H1 (cell line): ENCODE data around the gene ADPRS.

Source experiments
- CBX8 ChIP-seq: fragments of 300-800, 300-1000 bp; sonication (generic); IDR thresholded peaks from 2 replicates; pipeline ENCODE4 v1.7.1; 2016; ENCODE audit warnings: low read depth, low read length, borderline replicate concordance
- CEBPB ChIP-seq: IDR thresholded peaks from 2 replicates; pipeline ENCODE4 v1.6.1; 2012; ENCODE audit warnings: low read depth, low read length
- EGR1 ChIP-seq: IDR thresholded peaks from 2 replicates; pipeline ENCODE4 v1.6.1; 2011; ENCODE audit warnings: low read depth, low read length, borderline replicate concordance
- KDM5A ChIP-seq: fragments of 200-600 bp; IDR thresholded peaks from 2 replicates; pipeline ENCODE4 v1.7.1; 2012; ENCODE audit warnings: mild to moderate bottlenecking, low read length, inconsistent platforms, mixed read lengths
- NRF1 ChIP-seq: IDR thresholded peaks from 2 replicates; pipeline ENCODE4 v1.6.1; 2011; ENCODE audit warnings: mild to moderate bottlenecking, low read depth, low read length, improper control_type of control experiment
- POLR2A ChIP-seq, 2 experiments: IDR thresholded peaks; 1 replicate in 1 of 2; 2 replicates in 1 of 2; pipeline ENCODE4 v1.6.1; 2011; ENCODE audit warnings: low read depth in 2 of 2, low read length in 2 of 2, mild to moderate bottlenecking in 2 of 2; ENCODE audit errors: control extremely low read depth in 1 of 2
- RAD21 ChIP-seq, 2 experiments: IDR thresholded peaks in 1 of 2; conservative IDR thresholded peaks in 1 of 2; 2 replicates each; pipeline ENCODE4 v1.6.1; 2011; ENCODE audit warnings: low read depth in 2 of 2, low read length in 2 of 2, improper control_type of control experiment in 1 of 2, inconsistent platforms in 1 of 2, mild to moderate bottlenecking in 1 of 2, moderate library complexity in 1 of 2
- TAF1 ChIP-seq: IDR thresholded peaks from 2 replicates; pipeline ENCODE4 v1.6.1; 2011; ENCODE audit warnings: mild to moderate bottlenecking, low read depth, low read length
- TCF12 ChIP-seq: IDR thresholded peaks from 2 replicates; pipeline ENCODE4 v1.6.1; 2011; ENCODE audit warnings: low read depth, mild to moderate bottlenecking, low read length
- TF ChIP-seq, protein P1 (sequence below), 3 experiments: IDR thresholded peaks; 1 replicate in 2 of 3; 2 replicates in 1 of 3; pipeline versions ENCODE4 v1.5.1 to v1.6.1; 2011; ENCODE audit warnings: low read length in 3 of 3, mild to moderate bottlenecking in 3 of 3, inconsistent platforms in 2 of 3, low read depth in 1 of 3, moderate library complexity in 1 of 3; ENCODE audit not compliant: insufficient read depth in 1 of 3; ENCODE audit errors: control extremely low read depth in 1 of 3

DNA sequence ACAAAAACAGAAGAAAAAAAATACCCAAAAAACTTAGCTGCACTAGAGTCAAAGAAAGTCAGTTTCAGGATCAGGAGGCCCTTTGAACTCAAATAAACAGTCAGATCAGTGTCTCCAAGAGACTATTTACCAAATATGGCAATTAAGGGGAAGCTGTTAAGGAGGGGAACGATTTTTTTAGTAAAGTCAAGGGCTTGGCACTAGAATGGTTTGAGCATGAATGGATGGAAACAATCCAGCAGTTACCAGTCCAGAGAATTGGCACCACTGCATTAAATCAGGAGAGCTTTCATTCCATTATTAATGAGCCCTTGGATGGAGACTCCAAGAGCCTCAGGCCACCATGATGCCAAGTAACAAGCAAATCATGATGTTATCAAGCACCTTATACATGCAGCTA is 53.4 kb downstream of the ADPRS start:
- TF ChIP-seq EGR1 (no peak), CEBPB (no peak), RAD21 (IDR thresholded peaks at IDR 0.05 in 1 of 2, conservative IDR thresholded peaks at IDR 0.05 in 1 of 2; ENCODE audit: low read depth in 2 of 2, low read length in 2 of 2) (no peak), KDM5A (no peak), POLR2A (IDR thresholded peaks at IDR 0.05; ENCODE audit: control extremely low read depth in 1 of 2, low read depth in 2 of 2, low read length in 2 of 2) (no peak), NRF1 (no peak), CBX8 (no peak), TCF12 (no peak), TAF1 (no peak)
- TF ChIP-seq, protein P1, sequence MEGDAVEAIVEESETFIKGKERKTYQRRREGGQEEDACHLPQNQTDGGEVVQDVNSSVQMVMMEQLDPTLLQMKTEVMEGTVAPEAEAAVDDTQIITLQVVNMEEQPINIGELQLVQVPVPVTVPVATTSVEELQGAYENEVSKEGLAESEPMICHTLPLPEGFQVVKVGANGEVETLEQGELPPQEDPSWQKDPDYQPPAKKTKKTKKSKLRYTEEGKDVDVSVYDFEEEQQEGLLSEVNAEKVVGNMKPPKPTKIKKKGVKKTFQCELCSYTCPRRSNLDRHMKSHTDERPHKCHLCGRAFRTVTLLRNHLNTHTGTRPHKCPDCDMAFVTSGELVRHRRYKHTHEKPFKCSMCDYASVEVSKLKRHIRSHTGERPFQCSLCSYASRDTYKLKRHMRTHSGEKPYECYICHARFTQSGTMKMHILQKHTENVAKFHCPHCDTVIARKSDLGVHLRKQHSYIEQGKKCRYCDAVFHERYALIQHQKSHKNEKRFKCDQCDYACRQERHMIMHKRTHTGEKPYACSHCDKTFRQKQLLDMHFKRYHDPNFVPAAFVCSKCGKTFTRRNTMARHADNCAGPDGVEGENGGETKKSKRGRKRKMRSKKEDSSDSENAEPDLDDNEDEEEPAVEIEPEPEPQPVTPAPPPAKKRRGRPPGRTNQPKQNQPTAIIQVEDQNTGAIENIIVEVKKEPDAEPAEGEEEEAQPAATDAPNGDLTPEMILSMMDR (IDR thresholded peaks at IDR 0.05; ENCODE audit: control extremely low read depth in 1 of 3, insufficient read depth in 1 of 3, low read depth in 1 of 3, low read length in 3 of 3), result no peak
